HFFc6 (cell line): ENCODE data around the gene MSH3. TPM values are rescaled to one million over a fixed set of nuclear protein-coding genes. Genes with fewer than 3 reads are reported as not detected.

Source experiments
- DNase-seq: peaks from one replicate; pipeline ENCODE4 v3.0.0-alpha.2; 2018
- H3K27ac Mint-ChIP-seq: 2 replicates; pipeline ENCODE4 v1.8.0; 2020; ENCODE audit warnings: mild to moderate bottlenecking, mixed read lengths
- H3K27me3 Mint-ChIP-seq: 2 replicates; pipeline ENCODE4 v1.8.0; 2021; ENCODE audit warnings: mild to moderate bottlenecking, moderate library complexity, mixed read lengths; ENCODE audit not compliant: insufficient read depth
- H3K36me3 Mint-ChIP-seq: 2 replicates; pipeline ENCODE4 v1.8.0; 2021; ENCODE audit warnings: low read depth, mixed read lengths
- H3K4me1 Mint-ChIP-seq: 2 replicates; pipeline ENCODE4 v1.8.0; 2020; ENCODE audit warnings: low read depth, mixed read lengths
- H3K4me3 Mint-ChIP-seq: 2 replicates; pipeline ENCODE4 v1.8.0; 2020; ENCODE audit warnings: mild to moderate bottlenecking, moderate library complexity, mixed read lengths
- H3K9me3 Mint-ChIP-seq: 2 replicates; pipeline ENCODE4 v1.8.0; 2020; ENCODE audit warnings: mild to moderate bottlenecking, mixed read lengths
- total RNA-seq, 6 experiments: library from RNA; stranded (reverse); fragmentation: NEBNext Ultra II Directional; extraction: Animal tissue kit (Norgen Biotek cat#: 25700); gene quantifications; 2 replicates in 1 of 6; 3 replicates in 5 of 6; pipeline ENCODE4 v1.2.3, GENCODE V29; 2021
- TF ChIP-seq, protein P1 (sequence below): fragments of 200-600 bp; sonication (generic); IDR thresholded peaks from 2 replicates; pipeline ENCODE4 v1.5.0; 2021; ENCODE audit warnings: antibody characterized with exemption, mild to moderate bottlenecking

Gene MSH3
- total RNA-seq, 6 experiments from 2014 or later: 13.6 to 14.9 (median 14.3) TPM

DNA sequence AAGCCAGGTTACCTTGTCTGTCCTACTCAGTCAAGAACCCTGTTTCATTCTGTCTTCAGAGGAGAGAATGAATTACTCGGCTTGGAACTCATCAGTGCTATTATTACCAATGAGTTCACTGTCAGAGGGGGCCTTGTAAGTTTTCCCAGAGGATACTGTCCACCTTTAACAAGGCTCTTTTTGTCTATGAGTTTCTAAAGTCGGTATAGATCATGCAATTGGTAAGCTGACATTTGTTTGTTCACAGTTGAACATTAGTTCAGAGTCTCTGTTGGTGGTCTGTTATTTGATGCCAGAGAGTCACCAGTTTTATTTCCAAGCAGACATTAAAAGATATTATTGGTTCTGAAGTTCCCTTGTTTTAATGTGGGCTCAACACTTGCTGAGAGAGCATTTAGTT, 58.5 kb downstream of the MSH3 start:
- no peaks in the 10 kb centered on the region for H3K36me3 Mint-ChIP-seq
- H3K9me3 Mint-ChIP-seq: no peaks in the 10 kb centered on the region
- no peak overlapping the region for H3K4me3 Mint-ChIP-seq
- no peak overlapping the region for H3K27ac Mint-ChIP-seq
- no peaks in the 10 kb centered on the region for H3K27me3 Mint-ChIP-seq
- TF ChIP-seq, protein P1, sequence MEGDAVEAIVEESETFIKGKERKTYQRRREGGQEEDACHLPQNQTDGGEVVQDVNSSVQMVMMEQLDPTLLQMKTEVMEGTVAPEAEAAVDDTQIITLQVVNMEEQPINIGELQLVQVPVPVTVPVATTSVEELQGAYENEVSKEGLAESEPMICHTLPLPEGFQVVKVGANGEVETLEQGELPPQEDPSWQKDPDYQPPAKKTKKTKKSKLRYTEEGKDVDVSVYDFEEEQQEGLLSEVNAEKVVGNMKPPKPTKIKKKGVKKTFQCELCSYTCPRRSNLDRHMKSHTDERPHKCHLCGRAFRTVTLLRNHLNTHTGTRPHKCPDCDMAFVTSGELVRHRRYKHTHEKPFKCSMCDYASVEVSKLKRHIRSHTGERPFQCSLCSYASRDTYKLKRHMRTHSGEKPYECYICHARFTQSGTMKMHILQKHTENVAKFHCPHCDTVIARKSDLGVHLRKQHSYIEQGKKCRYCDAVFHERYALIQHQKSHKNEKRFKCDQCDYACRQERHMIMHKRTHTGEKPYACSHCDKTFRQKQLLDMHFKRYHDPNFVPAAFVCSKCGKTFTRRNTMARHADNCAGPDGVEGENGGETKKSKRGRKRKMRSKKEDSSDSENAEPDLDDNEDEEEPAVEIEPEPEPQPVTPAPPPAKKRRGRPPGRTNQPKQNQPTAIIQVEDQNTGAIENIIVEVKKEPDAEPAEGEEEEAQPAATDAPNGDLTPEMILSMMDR: no peak
- no peak for DNase-seq
- H3K4me1 Mint-ChIP-seq: peaks cover 1% of the 10 kb centered on the region; the same call in 1 of the 2 replicates

GRCh38 chr5:80713631-80714030, 59.2 kb downstream of the MSH3 start:
- H3K36me3 Mint-ChIP-seq: no peaks in the 10 kb centered on the region
- no peaks in the 10 kb centered on the region for H3K27me3 Mint-ChIP-seq
- TF ChIP-seq, protein P1: no peak
- no peaks in the 10 kb centered on the region for H3K9me3 Mint-ChIP-seq
- no peak for DNase-seq
- no peaks in the 10 kb centered on the region for H3K4me1 Mint-ChIP-seq
- H3K27ac Mint-ChIP-seq: no peak overlapping the region
- H3K4me3 Mint-ChIP-seq: no peak overlapping the region

DNA sequence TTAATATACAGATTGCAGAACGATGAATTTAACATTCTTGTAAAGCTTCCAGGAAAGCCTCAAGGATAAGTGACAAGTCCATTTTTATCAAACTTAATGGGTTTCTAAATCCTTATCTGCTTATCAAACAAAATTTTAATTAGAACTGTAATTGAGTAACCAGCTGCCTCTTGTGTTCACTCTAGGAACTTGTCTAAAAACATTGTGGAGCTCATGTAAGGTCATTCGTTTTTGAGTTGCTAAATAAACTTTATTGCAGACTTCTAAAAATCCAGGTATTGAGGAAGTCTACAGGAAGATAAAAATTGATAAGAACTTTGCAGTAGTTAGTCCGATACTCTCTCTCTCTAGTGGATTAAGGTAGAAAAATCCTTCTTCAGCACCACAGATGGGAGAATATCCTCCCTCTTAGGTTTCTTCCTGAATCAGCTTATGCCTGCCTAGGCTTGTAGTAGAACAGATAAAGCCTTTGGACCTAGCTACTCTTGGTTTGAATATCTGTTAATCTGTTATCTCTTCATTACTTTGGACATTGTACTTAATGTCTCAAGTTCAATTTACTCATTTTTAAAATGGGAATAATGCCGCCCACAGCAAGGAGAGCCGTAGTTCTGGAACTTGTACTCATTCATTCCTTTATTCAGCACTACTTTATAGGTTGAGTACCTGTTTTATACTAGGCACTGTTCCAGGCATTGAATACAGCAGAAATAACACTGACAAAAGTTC, 60.3 kb downstream of the MSH3 start:
- H3K4me1 Mint-ChIP-seq: no peaks in the 10 kb centered on the region
- peaks cover 3% of the 10 kb centered on the region; the same call in 1 of the 2 replicates for H3K9me3 Mint-ChIP-seq
- TF ChIP-seq, protein P1: no peak
- no peak overlapping the region for H3K4me3 Mint-ChIP-seq
- H3K36me3 Mint-ChIP-seq: peaks cover 4% of the 10 kb centered on the region
- DNase-seq: no peak
- no peak overlapping the region for H3K27ac Mint-ChIP-seq
- no peaks in the 10 kb centered on the region for H3K27me3 Mint-ChIP-seq

- TF ChIP-seq, protein P1: no peak
- Mint-ChIP-seq H3K4me1 (no peaks in the 10 kb centered on the region), H3K27me3 (no peaks in the 10 kb centered on the region), H3K4me3 (no peak overlapping the region), H3K9me3 (peaks cover 11% of the 10 kb centered on the region), H3K36me3 (peaks cover 13% of the 10 kb centered on the region), H3K27ac (no peak overlapping the region)
- DNase-seq: no peak
Observed at GRCh38 chr5:80715887-80716286, 61.4 kb downstream of the MSH3 start.

DNA sequence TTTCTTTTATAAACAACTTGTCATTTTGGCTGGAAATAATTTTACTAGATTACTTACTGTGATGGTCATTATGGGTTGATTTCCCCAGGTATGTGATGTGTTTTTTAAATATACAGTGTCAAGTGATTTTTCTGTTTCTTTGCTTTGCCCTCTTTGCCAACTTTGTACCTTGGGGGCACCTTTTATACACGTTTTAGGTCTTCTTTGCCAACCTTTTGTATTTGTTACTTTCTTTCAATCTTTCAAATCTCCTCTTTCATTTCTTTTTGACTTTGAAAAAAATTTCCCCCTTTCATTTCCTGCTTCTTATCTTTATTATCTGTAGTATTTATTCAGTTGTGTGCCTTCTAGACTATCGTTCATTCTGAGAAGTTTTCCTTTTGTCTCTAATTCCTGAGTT, 65.7 kb downstream of the MSH3 start:
- Mint-ChIP-seq H3K4me3 (no peak overlapping the region), H3K9me3 (peaks cover 11% of the 10 kb centered on the region), H3K27me3 (no peaks in the 10 kb centered on the region), H3K4me1 (no peaks in the 10 kb centered on the region), H3K27ac (no peak overlapping the region), H3K36me3 (peaks cover 13% of the 10 kb centered on the region)
- DNase-seq: no peak
- TF ChIP-seq, protein P1: no peak
